DMS 273 (cell line): ENCODE data around the gene TLE7.

Experiments used
- DNase-seq: peaks from one replicate; lab custom pipeline; 2025; ENCODE audit not compliant: unreplicated experiment; lab: John Stamatoyannopoulos, UW

Gene TLE7

GRCh38 chr16:71442051-71442440 lies at the start of gene TLE7:
Gene TLE7 (minus strand): TSS chr16:71442054. CDS start chr16:71433324, 8,730 bp downstream.
- no peak for DNase-seq

- DNase-seq: no peak
These were observed 49.2 kb upstream of the TLE7 start for GRCh38 chr16:71491054-71491453.

- DNase-seq: no peak
These were observed 48.5 kb upstream of the TLE7 start for GRCh38 chr16:71490361-71490760.

- DNase-seq: no peak
These were observed 47.3 kb upstream of the TLE7 start, which contains the start of gene ZNF19 for GRCh38 chr16:71489122-71489521. Gene ZNF19 (minus strand): TSS chr16:71489324. CDS start chr16:71482114, 7,210 bp downstream.

- DNase-seq: peak; percentile 95
These were observed 42.4 kb upstream of the TLE7 start for GRCh38 chr16:71484006-71484893.

GRCh38 chr16:71482569-71482968 lies 40.7 kb upstream of the TLE7 start:
- DNase-seq: no peak

- no peak for DNase-seq
These were observed 39.1 kb upstream of the TLE7 start for GRCh38 chr16:71480956-71481355.

GRCh38 chr16:71479420-71479819 lies 37.6 kb upstream of the TLE7 start:
- peak; percentile 65 for DNase-seq

- DNase-seq: no peak
These were observed 34.7 kb upstream of the TLE7 start for GRCh38 chr16:71476457-71477124.

- DNase-seq: no peak
These were observed 33.0 kb upstream of the TLE7 start for GRCh38 chr16:71474864-71475263.

GRCh38 chr16:71473891-71474290 lies 32.0 kb upstream of the TLE7 start:
- DNase-seq: no peak

GRCh38 chr16:71472931-71473330 lies 31.1 kb upstream of the TLE7 start:
- DNase-seq: no peak

- no peak for DNase-seq
These were observed 30.2 kb upstream of the TLE7 start for GRCh38 chr16:71472051-71472450.

- peak; percentile 6 for DNase-seq
These were observed 26.0 kb upstream of the TLE7 start for GRCh38 chr16:71467810-71468209.

- DNase-seq: no peak
These were observed 22.4 kb upstream of the TLE7 start for GRCh38 chr16:71464231-71464630.

GRCh38 chr16:71461686-71462648 lies 20.1 kb upstream of the TLE7 start, which contains the start of gene ZNF23:
Gene ZNF23 (minus strand): TSS chr16:71462247. CDS start chr16:71456796, 5,451 bp downstream.
- DNase-seq: peak; percentile 88

GRCh38 chr16:71460941-71461340 lies 19.1 kb upstream of the TLE7 start:
- DNase-seq: peak; percentile 37

GRCh38 chr16:71460236-71460635 lies 18.4 kb upstream of the TLE7 start:
- DNase-seq: no peak

GRCh38 chr16:71459510-71459909 lies 17.7 kb upstream of the TLE7 start:
- no peak for DNase-seq

- DNase-seq: no peak
These were observed 14.9 kb upstream of the TLE7 start for GRCh38 chr16:71456801-71457200.

- no peak for DNase-seq
These were observed 11.2 kb upstream of the TLE7 start for GRCh38 chr16:71453036-71453435.
